Neuronal stem cell (in vitro differentiated cells): ENCODE measurements around the gene HUS1B.

Experiments used
- DNase-seq: peaks from one replicate; pipeline ENCODE4 v3.0.0-alpha.2; 2013; ENCODE audit warnings: low spot score
- H2AFZ ChIP-seq: one replicate; pipeline ENCODE4 v1.6.1; 2013; ENCODE audit warnings: mild to moderate bottlenecking, low read length, inconsistent platforms
- H2AK5ac ChIP-seq: 2 replicates; pipeline ENCODE4 v1.6.1; 2013; ENCODE audit warnings: low read depth, mild to moderate bottlenecking, inconsistent platforms, low read length, moderate library complexity, mixed read lengths
- H2BK120ac ChIP-seq: 2 replicates; pipeline ENCODE4 v1.6.1; 2013; ENCODE audit warnings: low read depth, mild to moderate bottlenecking, inconsistent platforms, low read length, moderate library complexity, mixed read lengths
- H2BK12ac ChIP-seq: one replicate; pipeline ENCODE4 v1.6.1; 2013; ENCODE audit warnings: low read length, inconsistent platforms
- H2BK15ac ChIP-seq: 2 replicates; pipeline ENCODE4 v1.6.1; 2013; ENCODE audit warnings: mild to moderate bottlenecking, low read length, inconsistent platforms, mixed read lengths
- H2BK5ac ChIP-seq: one replicate; pipeline ENCODE4 v1.6.1; 2013; ENCODE audit warnings: inconsistent platforms, mild to moderate bottlenecking, low read length, moderate library complexity
- H3K14ac ChIP-seq: one replicate; pipeline ENCODE4 v1.6.1; 2013; ENCODE audit warnings: low read length, inconsistent platforms
- H3K18ac ChIP-seq: 2 replicates; pipeline ENCODE4 v1.6.1; 2013; ENCODE audit warnings: low read length, inconsistent platforms
- H3K23ac ChIP-seq: 2 replicates; pipeline ENCODE4 v1.6.1; 2013; ENCODE audit warnings: low read depth, mild to moderate bottlenecking, mixed read lengths, low read length, inconsistent platforms; ENCODE audit not compliant: poor library complexity
- H3K27ac ChIP-seq: replicated peaks from 3 replicates; pipeline ENCODE4 v1.5.1; 2013; ENCODE audit warnings: low read length, inconsistent platforms
- H3K27me3 ChIP-seq, 3 experiments: 2 replicates each; pipeline ENCODE4 v1.6.1; 2013; ENCODE audit warnings: low read length in 3 of 3, mild to moderate bottlenecking in 2 of 3, inconsistent platforms in 1 of 3, low read depth in 1 of 3, mixed read lengths in 1 of 3, moderate library complexity in 1 of 3; ENCODE audit not compliant: control insufficient read depth in 3 of 3, insufficient read depth in 3 of 3
- H3K36me3 ChIP-seq, 2 donors: replicated peaks in 1 of 2; 2 replicates each; pipeline ENCODE4 v1.6.1; 2013; ENCODE audit warnings: low read length in 2 of 2; ENCODE audit not compliant: control insufficient read depth in 2 of 2, insufficient read depth in 2 of 2
- H3K4ac ChIP-seq: 2 replicates; pipeline ENCODE4 v1.6.1; 2013; ENCODE audit warnings: inconsistent platforms, mild to moderate bottlenecking, low read length, moderate library complexity
- H3K4me1 ChIP-seq, 2 donors: 1 replicate in 1 of 2; 2 replicates in 1 of 2; pipeline ENCODE4 v1.6.1; 2013; ENCODE audit warnings: low read length in 2 of 2, low read depth in 1 of 2; ENCODE audit not compliant: control insufficient read depth in 2 of 2, insufficient read depth in 1 of 2
- H3K4me2 ChIP-seq: one replicate; pipeline ENCODE4 v1.6.1; 2013; ENCODE audit warnings: mild to moderate bottlenecking, low read length, inconsistent platforms; ENCODE audit not compliant: insufficient read depth, poor library complexity, severe bottlenecking
- H3K4me3 ChIP-seq, 2 donors: 2 replicates each; pipeline ENCODE4 v1.5.1; 2013; ENCODE audit warnings: low read length in 2 of 2, mild to moderate bottlenecking in 2 of 2, inconsistent platforms in 1 of 2, moderate library complexity in 1 of 2
- H3K79me1 ChIP-seq: one replicate; pipeline ENCODE4 v1.6.1; 2013; ENCODE audit warnings: low read depth, mild to moderate bottlenecking, inconsistent platforms, low read length, moderate library complexity
- H3K9ac ChIP-seq: one replicate; pipeline ENCODE4 v1.6.1; 2013; ENCODE audit warnings: mild to moderate bottlenecking, low read depth, low read length, inconsistent platforms; ENCODE audit not compliant: poor library complexity
- H3K9me3 ChIP-seq, 2 donors: replicated peaks in 1 of 2; 2 replicates each; pipeline versions ENCODE3 to v1.6.1; 2013; ENCODE audit warnings: low read length in 2 of 2, mild to moderate bottlenecking in 2 of 2, inconsistent platforms in 1 of 2, low read depth in 1 of 2, mixed read lengths in 1 of 2, moderate library complexity in 1 of 2; ENCODE audit not compliant: control insufficient read depth in 2 of 2, insufficient read depth in 1 of 2
- H4K8ac ChIP-seq: one replicate; pipeline ENCODE4 v1.6.1; 2013; ENCODE audit warnings: low read depth, mild to moderate bottlenecking, inconsistent platforms, low read length, moderate library complexity
- H4K91ac ChIP-seq: one replicate; pipeline ENCODE4 v1.6.1; 2013; ENCODE audit warnings: low read length, low read depth, mild to moderate bottlenecking, inconsistent platforms; ENCODE audit not compliant: poor library complexity
- WGBS, 2 donors: extraction: QIAGEN DNeasy Blood & Tissue Kit; methylation state at CpG; one replicate each; pipeline ENCODE4 v1.1.7; 2013; ENCODE audit warnings: missing lambda C conversion rate in 2 of 2, mixed read lengths in 1 of 2; ENCODE audit not compliant: insufficient read length in 2 of 2, insufficient replicate concordance in 1 of 2; ENCODE audit errors: extremely low coverage in 2 of 2; 5-methylcytosine and 5-hydroxymethylcytosine counted together

Gene HUS1B

DNA sequence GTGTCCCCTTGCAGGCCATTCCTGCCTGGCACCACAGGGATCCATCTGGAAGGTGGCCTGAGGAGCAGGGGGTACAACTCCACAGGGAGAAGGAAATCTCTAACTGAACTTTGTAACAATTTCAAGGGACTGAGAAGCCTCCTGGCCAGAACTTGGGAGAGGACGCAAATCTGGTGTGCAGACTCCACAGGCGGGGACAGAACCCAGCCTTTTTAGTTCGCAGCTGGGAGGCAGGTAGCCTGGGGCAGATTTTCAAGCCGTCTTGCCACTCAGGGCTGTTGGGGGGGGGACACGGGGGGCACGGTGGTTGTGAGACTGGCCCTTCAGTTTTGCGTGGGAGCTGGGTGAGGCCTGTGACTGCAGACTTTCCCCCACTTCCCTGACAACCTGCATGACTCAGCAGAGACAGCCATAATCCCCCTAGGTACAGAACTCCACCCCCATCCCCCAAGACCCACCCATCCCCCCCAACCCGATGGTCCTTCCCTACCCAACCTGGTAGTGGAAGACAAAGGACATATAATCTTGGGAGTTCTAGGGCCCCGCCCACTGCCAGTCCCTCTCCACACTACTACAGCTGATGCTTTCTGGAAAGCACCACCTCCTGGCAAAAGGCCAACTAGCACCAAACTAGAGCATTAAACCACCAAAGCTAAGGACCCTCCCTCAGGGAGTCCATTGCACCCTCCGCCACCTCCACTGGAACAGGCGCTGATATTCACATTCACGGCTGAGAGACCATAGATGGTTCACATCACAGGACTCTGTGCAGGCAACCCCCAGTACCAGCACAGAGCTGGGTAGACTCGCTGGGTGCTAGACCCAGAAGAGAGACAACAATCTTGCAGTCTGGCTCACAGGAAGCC lies 3.0 kb upstream of the HUS1B start:
- Histone ChIP-seq H3K79me1 (peaks cover 1% of the 10 kb centered on the region), H3K36me3 (peaks cover 2 to 5% of the 10 kb centered on the region in 2 donors), H3K4me3 (no peak overlapping the region), H3K27me3 (no peaks in the 10 kb centered on the region), H3K18ac (peak overlapping the region; percentile 86), H2BK5ac (no peak overlapping the region), H2BK15ac (no peak overlapping the region), H3K4me2 (no peak overlapping the region), H3K4me1 (peaks cover 0 to 7% of the 10 kb centered on the region in 2 donors), H4K91ac (no peak overlapping the region), H2AK5ac (peak overlapping the region; percentile 17), H4K8ac (no peak overlapping the region), H3K27ac (no peak overlapping the region), H3K14ac (no peak overlapping the region), H2BK12ac (no peak overlapping the region), H3K4ac (no peak overlapping the region), H2AFZ (no peak overlapping the region), H3K9me3 (peaks cover under 1 to 1% of the 10 kb centered on the region in 2 donors), H3K9ac (no peak overlapping the region), H3K23ac (no peak overlapping the region), H2BK120ac (no peak overlapping the region)
- WGBS, 2 donors: no CpG with 5 or more reads among the region's 13 CpGs
- DNase-seq: no peak

DNA sequence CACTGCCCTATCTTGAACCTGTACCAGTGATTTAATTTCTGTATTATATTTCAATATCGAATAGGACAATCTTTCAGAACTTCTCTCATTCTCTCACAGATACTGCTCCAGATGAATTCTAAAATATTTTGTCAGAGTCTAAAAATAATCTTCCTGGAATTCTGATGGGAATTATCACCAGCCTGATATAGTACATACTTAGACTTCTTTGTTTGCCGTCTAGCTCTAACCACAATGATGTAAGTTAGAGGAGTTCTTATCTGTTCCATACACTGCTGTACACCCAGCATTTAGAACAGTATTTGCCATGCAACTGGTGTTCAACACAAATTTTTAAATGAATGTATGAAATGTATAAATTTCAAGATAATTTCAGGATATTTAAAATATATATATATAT lies 1.3 kb upstream of the HUS1B start:
- no peak overlapping the region for H3K9ac ChIP-seq
- H3K36me3 ChIP-seq: peaks cover 2 to 5% of the 10 kb centered on the region in 2 donors
- no peak overlapping the region for H3K27ac ChIP-seq
- H3K9me3 ChIP-seq: peaks cover 0 to 1% of the 10 kb centered on the region in 2 donors
- no peak for DNase-seq
- no peak overlapping the region for H4K91ac ChIP-seq
- H3K4ac ChIP-seq: no peak overlapping the region
- no peak overlapping the region for H2BK5ac ChIP-seq
- H2BK120ac ChIP-seq: no peak overlapping the region
- no peak overlapping the region for H3K23ac ChIP-seq
- no peak overlapping the region for H2AK5ac ChIP-seq
- H2AFZ ChIP-seq: no peak overlapping the region
- H2BK15ac ChIP-seq: no peak overlapping the region
- H3K18ac ChIP-seq: no peak overlapping the region
- no peak overlapping the region for H4K8ac ChIP-seq
- no peak overlapping the region for H2BK12ac ChIP-seq
- no CpG with 5 or more reads among the region's 2 CpGs for WGBS, 2 donors
- H3K4me3 ChIP-seq: no peak overlapping the region
- no peaks in the 10 kb centered on the region for H3K27me3 ChIP-seq
- H3K4me2 ChIP-seq: no peak overlapping the region
- no peak overlapping the region for H3K14ac ChIP-seq
- H3K4me1 ChIP-seq: peaks cover 0 to 7% of the 10 kb centered on the region in 2 donors
- H3K79me1 ChIP-seq: peaks cover 1% of the 10 kb centered on the region

DNA sequence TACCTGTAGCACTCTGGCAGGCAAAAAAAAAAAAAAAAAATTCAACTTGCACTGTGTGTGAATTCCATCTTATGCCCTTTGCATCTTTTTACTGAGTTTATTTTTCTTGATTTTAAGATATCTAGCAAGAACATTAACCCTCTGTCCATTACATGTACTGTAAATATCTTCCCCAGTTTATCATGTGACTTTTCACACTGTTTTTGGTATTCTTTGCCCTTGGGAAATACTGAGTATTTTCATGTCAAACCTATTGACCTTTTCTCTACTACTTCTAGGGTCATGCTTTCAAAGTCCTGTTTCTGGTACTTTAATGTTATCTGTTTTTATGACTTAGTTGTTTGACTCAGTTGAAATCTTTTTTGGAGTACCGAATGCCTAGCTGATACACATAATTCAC lies 843 bp upstream of the HUS1B start:
- H4K91ac ChIP-seq: no peak overlapping the region
- no CpG with 5 or more reads among the region's 1 CpG for WGBS, 2 donors
- peaks cover 0 to 7% of the 10 kb centered on the region in 2 donors for H3K4me1 ChIP-seq
- no peak overlapping the region for H3K4ac ChIP-seq
- H2BK12ac ChIP-seq: no peak overlapping the region
- no peak overlapping the region for H3K14ac ChIP-seq
- H3K18ac ChIP-seq: no peak overlapping the region
- no peak overlapping the region for H3K4me2 ChIP-seq
- no peak overlapping the region for H3K23ac ChIP-seq
- H4K8ac ChIP-seq: no peak overlapping the region
- H2BK15ac ChIP-seq: no peak overlapping the region
- no peak overlapping the region for H2BK5ac ChIP-seq
- no peak overlapping the region for H2AK5ac ChIP-seq
- no peak overlapping the region for H2BK120ac ChIP-seq
- DNase-seq: no peak
- H3K9me3 ChIP-seq: peaks cover 0 to 1% of the 10 kb centered on the region in 2 donors
- H3K4me3 ChIP-seq: no peak overlapping the region
- no peak overlapping the region for H3K9ac ChIP-seq
- no peaks in the 10 kb centered on the region for H3K27me3 ChIP-seq
- H3K27ac ChIP-seq: no peak overlapping the region
- peaks cover 1% of the 10 kb centered on the region for H3K79me1 ChIP-seq
- H2AFZ ChIP-seq: no peak overlapping the region
- H3K36me3 ChIP-seq: peaks cover 2 to 5% of the 10 kb centered on the region in 2 donors

DNA sequence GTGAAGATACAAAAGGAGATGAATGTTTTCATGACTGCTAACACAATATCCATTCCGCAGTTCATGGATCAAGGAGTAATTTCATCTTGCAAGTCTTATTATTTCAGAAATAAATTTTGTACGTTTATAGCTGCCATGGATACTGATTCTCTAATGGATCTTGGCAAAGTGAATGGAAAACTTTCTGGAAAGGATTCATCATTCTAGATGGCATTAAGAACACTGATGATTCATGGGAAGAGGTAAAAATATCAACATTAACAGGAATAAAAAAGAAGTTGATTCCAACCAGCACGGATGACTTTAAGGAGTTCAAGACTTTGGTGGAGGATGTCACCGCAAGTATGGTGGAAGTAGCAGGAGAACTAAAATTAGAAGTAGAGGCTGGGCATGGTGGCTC lies 2.8 kb downstream of the HUS1B start:
- peaks cover 0 to 1% of the 10 kb centered on the region in 2 donors for H3K9me3 ChIP-seq
- no peak overlapping the region for H3K14ac ChIP-seq
- H3K18ac ChIP-seq: no peak overlapping the region
- H3K27ac ChIP-seq: no peak overlapping the region
- H3K27me3 ChIP-seq: no peaks in the 10 kb centered on the region
- no peak overlapping the region for H4K91ac ChIP-seq
- no peak overlapping the region for H3K9ac ChIP-seq
- no peak overlapping the region for H3K4me2 ChIP-seq
- H2AFZ ChIP-seq: no peak overlapping the region
- peaks cover 1% of the 10 kb centered on the region for H3K79me1 ChIP-seq
- peaks cover 2 to 5% of the 10 kb centered on the region in 2 donors for H3K36me3 ChIP-seq
- no peak overlapping the region for H2BK15ac ChIP-seq
- no peaks in the 10 kb centered on the region for H3K4me1 ChIP-seq
- no peak overlapping the region for H2BK5ac ChIP-seq
- no peak overlapping the region for H4K8ac ChIP-seq
- no peak overlapping the region for H2BK12ac ChIP-seq
- no CpG with 5 or more reads among the region's 4 CpGs for WGBS, 2 donors
- no peak overlapping the region for H2BK120ac ChIP-seq
- H3K4me3 ChIP-seq: no peak overlapping the region
- no peak for DNase-seq
- H3K4ac ChIP-seq: no peak overlapping the region
- no peak overlapping the region for H2AK5ac ChIP-seq
- H3K23ac ChIP-seq: no peak overlapping the region
